ENCODE data around the gene HACD2. TPM values are rescaled to one million over a fixed set of nuclear protein-coding genes. Genes with fewer than 3 reads are reported as not detected.
"Not testable (repeated sequence)": the region's sequence is repeated elsewhere in the genome, so short reads cannot be mapped to it uniquely, and the experiment has no call there.

The HACD2 gene
- total and polyA plus RNA-seq, 2 donors from 2014 or later: 13.1 to 25.4 TPM

GRCh38 chr3:123618076-123618708, 33.3 kb upstream of the HACD2 start:
- Histone ChIP-seq H3K27me3 (ENCODE audit: control insufficient read depth, insufficient read depth, low read length) (no peaks in the 10 kb centered on the region), H3K36me3 (ENCODE audit: control insufficient read depth in 2 of 3, insufficient read depth in 3 of 3, low read length in 3 of 3) (peaks cover 2 to 24% (median 22%) of the 10 kb centered on the region in 3 donors), H3K27ac (ENCODE audit: low read depth in 2 of 2, low read length in 2 of 2) (peak overlapping the region in 1 of 2 donors; percentile 36), H3K9me3 (ENCODE audit: control insufficient read depth in 2 of 3, insufficient read depth in 1 of 3, low read length in 3 of 3) (no peaks in the 10 kb centered on the region), H3K4me1 (ENCODE audit: control insufficient read depth in 2 of 3, insufficient read depth in 2 of 3, low read depth in 1 of 3, low read length in 3 of 3) (peaks cover 0 to 15% (median 0%) of the 10 kb centered on the region in 3 donors), H3K4me3 (ENCODE audit: low read length in 3 of 3) (peak overlapping the region in 1 of 3 donors; percentile 20), H3K9ac (ENCODE audit: low read length in 3 of 3) (no peak overlapping the region)
- DNase-seq (no peak), FAIRE-seq (no peak)
- intact Hi-C loops (cut with DNase I): no loop called here
- no peak for TF ChIP-seq CTCF (IDR thresholded peaks at IDR 0.05; ENCODE audit: borderline replicate concordance, extremely low read depth, insufficient read depth)

- no peak for DNase-seq
- Histone ChIP-seq H3K9ac (ENCODE audit: low read length in 3 of 3) (no peak overlapping the region), H3K4me3 (ENCODE audit: low read length in 3 of 3) (no peak overlapping the region), H3K27ac (ENCODE audit: low read depth in 2 of 2, low read length in 2 of 2) (no peak overlapping the region), H3K9me3 (ENCODE audit: control insufficient read depth in 2 of 3, insufficient read depth in 1 of 3, low read length in 3 of 3) (no peaks in the 10 kb centered on the region), H3K27me3 (ENCODE audit: control insufficient read depth, insufficient read depth, low read length) (no peaks in the 10 kb centered on the region), H3K4me1 (ENCODE audit: control insufficient read depth in 2 of 3, insufficient read depth in 2 of 3, low read depth in 1 of 3, low read length in 3 of 3) (peaks cover 0 to 15% (median 0%) of the 10 kb centered on the region in 3 donors), H3K36me3 (ENCODE audit: control insufficient read depth in 2 of 3, insufficient read depth in 3 of 3, low read length in 3 of 3) (peaks cover 2 to 33% (median 17%) of the 10 kb centered on the region in 3 donors)
- intact Hi-C loops (cut with DNase I): no loop called here
- no peak for TF ChIP-seq CTCF (IDR thresholded peaks at IDR 0.05; ENCODE audit: borderline replicate concordance, extremely low read depth, insufficient read depth)
- FAIRE-seq: no peak
Observed at GRCh38 chr3:123616593-123616992, 31.7 kb upstream of the HACD2 start.

GRCh38 chr3:123613543-123613942, 28.7 kb upstream of the HACD2 start:
- H3K27ac ChIP-seq (ENCODE audit: low read depth in 2 of 2, low read length in 2 of 2): no peak overlapping the region
- intact Hi-C loops (cut with DNase I): no loop called here
- peaks cover 0 to 7% (median 0%) of the 10 kb centered on the region in 3 donors for H3K4me1 ChIP-seq (ENCODE audit: control insufficient read depth in 2 of 3, insufficient read depth in 2 of 3, low read depth in 1 of 3, low read length in 3 of 3)
- H3K27me3 ChIP-seq (ENCODE audit: control insufficient read depth, insufficient read depth, low read length): no peaks in the 10 kb centered on the region
- H3K9ac ChIP-seq (ENCODE audit: low read length in 3 of 3): no peak overlapping the region
- TF ChIP-seq CTCF (IDR thresholded peaks at IDR 0.05; ENCODE audit: borderline replicate concordance, extremely low read depth, insufficient read depth): no peak
- FAIRE-seq: no peak
- DNase-seq: no peak
- H3K4me3 ChIP-seq (ENCODE audit: low read length in 3 of 3): no peak overlapping the region
- H3K9me3 ChIP-seq (ENCODE audit: control insufficient read depth in 2 of 3, insufficient read depth in 1 of 3, low read length in 3 of 3): no peaks in the 10 kb centered on the region
- peaks cover 2 to 23% (median 15%) of the 10 kb centered on the region in 3 donors for H3K36me3 ChIP-seq (ENCODE audit: control insufficient read depth in 2 of 3, insufficient read depth in 3 of 3, low read length in 3 of 3)

- H3K9me3 ChIP-seq (ENCODE audit: control insufficient read depth in 2 of 3, insufficient read depth in 1 of 3, low read length in 3 of 3); intact Hi-C loops (cut with DNase I); FAIRE-seq; H3K4me1 ChIP-seq (ENCODE audit: control insufficient read depth in 2 of 3, insufficient read depth in 2 of 3, low read depth in 1 of 3, low read length in 3 of 3); H3K4me3 ChIP-seq (ENCODE audit: low read length in 3 of 3); H3K27ac ChIP-seq (ENCODE audit: low read depth in 2 of 2, low read length in 2 of 2); H3K9ac ChIP-seq (ENCODE audit: low read length in 3 of 3); DNase-seq; H3K27me3 ChIP-seq (ENCODE audit: control insufficient read depth, insufficient read depth, low read length): not testable (repeated sequence)
- peaks cover 0 to 23% (median 6%) of the 10 kb centered on the region in 3 donors for H3K36me3 ChIP-seq (ENCODE audit: control insufficient read depth in 2 of 3, insufficient read depth in 3 of 3, low read length in 3 of 3)
Observed at GRCh38 chr3:123611674-123612073, 26.8 kb upstream of the HACD2 start.

All from kidney (tissue), 14 donors.